B cell (primary cell): ENCODE results near the gene PHACTR2. TPM values are rescaled to one million over a fixed set of nuclear protein-coding genes. Genes with fewer than 3 reads are reported as not detected.

ENCODE experiments used
- ATAC-seq: fragments of 200-7000 bp; cut with Tn5 transposase; one replicate; pipeline ENCODE4 v1.10.0; 2021; ENCODE audit warnings: low read depth, mild to moderate bottlenecking, moderate number of reproducible peaks, moderate library complexity
- CTCF ChIA-PET: fragments of 350-600 bp; sonication (Branson Sonifier 250); formaldehyde crosslinking; loops from one replicate; lab custom pipeline; 2021; ENCODE audit warnings: antibody characterized with exemption, inconsistent platforms; lab: Charles Lee
- POLR2A ChIA-PET: fragments of 350-600 bp; sonication (Branson Sonifier 250); formaldehyde crosslinking; loops from one replicate; lab custom pipeline; 2021; ENCODE audit warnings: antibody characterized with exemption; lab: Charles Lee
- DNase-seq: peaks from one replicate; pipeline ENCODE4 v3.0.0; 2013
- H2AFZ ChIP-seq: 2 replicates; pipeline ENCODE4 v1.6.1; 2012; ENCODE audit warnings: mild to moderate bottlenecking, low read depth, low read length; ENCODE audit not compliant: insufficient read depth, poor library complexity, severe bottlenecking
- H3K27ac ChIP-seq, 2 donors: 1 replicate in 1 of 2; 2 replicates in 1 of 2; pipeline ENCODE4 v1.5.1; 2012 to 2013; ENCODE audit warnings: low read length in 2 of 2, mild to moderate bottlenecking in 2 of 2, moderate library complexity in 1 of 2
- H3K27me3 ChIP-seq, 4 experiments: fragments of 200-600 bp in 1 of 4; sonication (generic) in 1 of 4; replicated peaks in 1 of 4; 1 replicate in 2 of 4; 2 replicates in 2 of 4; pipeline versions ENCODE4 v1.6.1 to v1.7.0; 2013 to 2016; ENCODE audit warnings: low read length in 3 of 4, mild to moderate bottlenecking in 2 of 4, mixed read lengths in 1 of 4, moderate library complexity in 1 of 4; ENCODE audit not compliant: insufficient read depth in 4 of 4, control insufficient read depth in 3 of 4; ENCODE audit errors: control extremely low read depth in 1 of 4
- H3K36me3 ChIP-seq, 2 experiments: replicated peaks in 1 of 2; 1 replicate in 1 of 2; 2 replicates in 1 of 2; pipeline versions ENCODE4 v1.6.1 to v1.7.1; 2013; ENCODE audit warnings: low read length in 1 of 2; ENCODE audit not compliant: insufficient read depth in 2 of 2, control insufficient read depth in 1 of 2; ENCODE audit errors: control extremely low read depth in 1 of 2, extremely low read depth in 1 of 2
- H3K4me1 ChIP-seq, 2 donors: fragments of 200-600 bp in 1 of 2; sonication (generic) in 1 of 2; 1 replicate in 1 of 2; 2 replicates in 1 of 2; pipeline versions ENCODE4 v1.5.1 to v1.6.1; 2013 to 2017; ENCODE audit warnings: low read length in 2 of 2; ENCODE audit not compliant: control insufficient read depth in 2 of 2, insufficient read depth in 2 of 2
- H3K4me2 ChIP-seq: replicated peaks from 2 replicates; pipeline ENCODE3; 2012; ENCODE audit warnings: mild to moderate bottlenecking, low read depth, low read length; ENCODE audit not compliant: poor library complexity, severe bottlenecking
- H3K4me3 ChIP-seq, 5 experiments: fragments of 200-600 bp in 1 of 5; sonication (generic) in 1 of 5; 1 replicate in 3 of 5; 2 replicates in 2 of 5; pipeline versions ENCODE4 v1.5.1 to v1.7.0; 2011 to 2016; ENCODE audit warnings: low read length in 4 of 5, mild to moderate bottlenecking in 4 of 5, low read depth in 2 of 5, control low read depth in 1 of 5, moderate library complexity in 1 of 5; ENCODE audit not compliant: insufficient read depth in 1 of 5; ENCODE audit errors: control extremely low read depth in 1 of 5, extremely low read depth in 1 of 5
- H3K79me2 ChIP-seq: fragments of 200-600 bp; sonication (generic); one replicate; pipeline ENCODE4 v1.6.0; 2016; ENCODE audit warnings: low read length; ENCODE audit not compliant: control insufficient read depth, insufficient read depth
- H3K9ac ChIP-seq: fragments of 200-600 bp; sonication (generic); 2 replicates; pipeline ENCODE4 v1.6.1; 2017; ENCODE audit warnings: mild to moderate bottlenecking, low read length, moderate library complexity
- H3K9me3 ChIP-seq, 3 donors: one replicate each; pipeline versions ENCODE4 v1.6.1 to v1.7.1; 2013; ENCODE audit warnings: low read length in 2 of 3; ENCODE audit not compliant: control insufficient read depth in 2 of 3, insufficient read depth in 1 of 3; ENCODE audit errors: control extremely low read depth in 1 of 3
- H4K20me1 ChIP-seq: 2 replicates; pipeline ENCODE4 v1.6.0; 2012; ENCODE audit warnings: mild to moderate bottlenecking, low read length; ENCODE audit not compliant: insufficient read depth, control insufficient read depth, poor library complexity, severe bottlenecking
- H3K27ac Mint-ChIP-seq: one replicate; pipeline ENCODE4 v1.8.0; 2021; ENCODE audit warnings: mixed read lengths
- H3K27me3 Mint-ChIP-seq: one replicate; pipeline ENCODE4 v1.8.0; 2021; ENCODE audit warnings: mixed read lengths
- H3K4me1 Mint-ChIP-seq: one replicate; pipeline ENCODE4 v1.8.0; 2021; ENCODE audit warnings: mixed read lengths
- H3K4me3 Mint-ChIP-seq: one replicate; pipeline ENCODE4 v1.8.0; 2021; ENCODE audit warnings: mixed read lengths
- H3K9me3 Mint-ChIP-seq: one replicate; pipeline ENCODE4 v1.8.0; 2022; ENCODE audit warnings: mixed read lengths; ENCODE audit not compliant: insufficient read depth
- CTCF ChIP-seq: fragments of 200-600 bp; IDR thresholded peaks from one replicate; pipeline ENCODE4 v1.8.0; 2022; ENCODE audit warnings: antibody characterized with exemption, mild to moderate bottlenecking
- EZH2 ChIP-seq: IDR thresholded peaks from 2 replicates; pipeline ENCODE4 v1.6.1; 2012; ENCODE audit warnings: borderline replicate concordance, low read depth, mild to moderate bottlenecking, moderate library complexity, low read length; ENCODE audit not compliant: insufficient read depth, poor library complexity, severe bottlenecking
- WGBS: methylation state at CpG from one replicate; pipeline ENCODE4 v1.1.5; 2013; ENCODE audit warnings: missing lambda C conversion rate; ENCODE audit not compliant: insufficient coverage; 5-methylcytosine and 5-hydroxymethylcytosine counted together
- intact Hi-C: fragments of 100-400 bp; cut with micrococcal nuclease; formaldehyde crosslinking; loops from one replicate; pipeline ENCODE4 v1.10.0; 2022
- polyA plus RNA-seq: library from polyadenylated mRNA; depleted of rRNA; stranded (reverse); fragments of >200 nt; gene quantifications from 2 replicates; pipeline ENCODE4 v1.2.3, GENCODE V29; 2012
- total RNA-seq, 2 donors: library from RNA; stranded (reverse); fragments of 120-200 nt in 1 of 2; gene quantifications; 1 replicate in 1 of 2; 2 replicates in 1 of 2; pipeline versions ENCODE4 v1.2.3 to v1.2.4, GENCODE V29; 2013 to 2022

The PHACTR2 gene
- total and polyA plus RNA-seq, 2 donors (not counting 1 experiment from before 2014, with no cell fraction given): 1.1 to 10.6 TPM

GRCh38 chr6:143637691-143638090 lies 40.1 kb upstream of the PHACTR2 start:
- no peak for DNase-seq

GRCh38 chr6:143642403-143642802 lies 35.4 kb upstream of the PHACTR2 start:
- intact Hi-C loops: no loop called here

More at GRCh38 chr6:143637691-143638090, 40.1 kb upstream of the PHACTR2 start:
- TF ChIP-seq CTCF: no peak
- no peak for TF ChIP-seq EZH2
- Histone ChIP-seq H3K4me2 (no peak overlapping the region), H3K79me2 (no peaks in the 10 kb centered on the region), H3K36me3 (no peaks in the 10 kb centered on the region), H3K27me3 (no peaks in the 10 kb centered on the region), H4K20me1 (no peaks in the 10 kb centered on the region), H2AFZ (no peak overlapping the region), H3K9me3 (no peaks in the 10 kb centered on the region), H3K4me3 (no peak overlapping the region), H3K27ac (no peak overlapping the region), H3K4me1 (no peaks in the 10 kb centered on the region), H3K9ac (no peak overlapping the region)
- Mint-ChIP-seq H3K9me3 (no peaks in the 10 kb centered on the region), H3K4me1 (no peaks in the 10 kb centered on the region), H3K27ac (no peak overlapping the region), H3K4me3 (no peak overlapping the region), H3K27me3 (no peaks in the 10 kb centered on the region)
- POLR2A ChIA-PET: no interaction called here
- no peak for ATAC-seq
- intact Hi-C loops: no loop called here
- CTCF ChIA-PET: no interaction called here
- WGBS: no CpG with 5 or more reads among the region's 3 CpGs

More at GRCh38 chr6:143642403-143642802, 35.4 kb upstream of the PHACTR2 start:
- Histone ChIP-seq H3K9ac (no peak overlapping the region), H3K36me3 (no peaks in the 10 kb centered on the region), H3K79me2 (no peaks in the 10 kb centered on the region), H3K27ac (no peak overlapping the region), H3K4me3 (no peak overlapping the region), H2AFZ (no peak overlapping the region), H3K27me3 (no peaks in the 10 kb centered on the region), H3K9me3 (no peaks in the 10 kb centered on the region), H3K4me1 (no peaks in the 10 kb centered on the region), H3K4me2 (no peak overlapping the region), H4K20me1 (no peaks in the 10 kb centered on the region)
- ATAC-seq (no peak), DNase-seq (no peak)
- H3K9me3 Mint-ChIP-seq: no peaks in the 10 kb centered on the region
- 100% methylated on average over 1 of the region's 2 CpGs for WGBS
- H3K4me1 Mint-ChIP-seq: no peaks in the 10 kb centered on the region
- ChIA-PET CTCF (no interaction called here), POLR2A (no interaction called here)
- no peak overlapping the region for H3K27ac Mint-ChIP-seq
- no peak for TF ChIP-seq CTCF
- TF ChIP-seq EZH2: no peak
- H3K4me3 Mint-ChIP-seq: no peak overlapping the region
- H3K27me3 Mint-ChIP-seq: no peaks in the 10 kb centered on the region
